ENCODE results near the gene FAM50A. TPM values are rescaled to one million over a fixed set of nuclear protein-coding genes. Genes with fewer than 3 reads are reported as not detected.

Gene FAM50A
- total RNA-seq, 4 donors from 2014 or later = 39.9 to 76.3 (median 47.4) TPM

DNA sequence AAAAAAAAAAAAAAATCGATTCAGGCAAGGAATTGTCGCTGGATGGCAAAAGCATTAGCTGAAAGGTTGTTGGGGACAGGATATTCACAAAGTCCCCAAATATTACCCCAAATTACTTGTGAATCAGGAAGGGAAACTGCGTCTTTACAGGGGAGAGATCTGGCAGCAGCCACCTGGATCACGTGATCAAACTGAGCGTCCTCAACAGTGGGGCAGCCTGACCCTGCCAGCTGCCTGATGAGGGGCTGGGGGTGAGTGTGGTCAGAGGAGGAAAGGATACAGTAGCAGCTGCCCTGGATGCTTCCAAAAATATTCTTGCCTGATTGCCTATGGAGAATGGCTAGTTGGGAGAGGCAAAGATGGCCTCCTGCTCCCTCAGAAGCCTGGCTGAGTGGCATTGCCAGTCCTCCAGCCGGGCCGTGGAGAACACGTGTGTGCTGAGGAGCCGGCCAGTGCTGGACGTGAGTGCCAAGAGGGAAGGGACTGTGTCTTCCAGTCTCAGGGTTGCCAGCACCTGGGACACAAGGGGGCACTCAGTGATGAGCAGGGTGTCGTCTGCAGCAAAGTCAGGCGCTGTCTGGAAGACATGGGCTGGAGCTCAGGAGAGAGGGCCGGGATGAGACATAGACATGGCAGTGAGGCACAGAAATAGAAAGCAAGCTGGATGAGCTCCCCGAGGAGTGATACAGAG lies 38.1 kb downstream of the FAM50A start:
- H3K27me3 ChIP-seq = no peaks in the 10 kb centered on the region
- no peaks in the 10 kb centered on the region for H3K36me3 ChIP-seq
- no peak overlapping the region for H3K4me3 ChIP-seq (replicated peaks in 1 of 3)
- peak in 1 of 2 donors; percentile 31 for DNase-seq
- WGBS, 2 donors = 62 to 77% methylated on average over 13 to 14 of the region's 14 CpGs
- no peak for TF ChIP-seq POLR2A (IDR thresholded peaks at IDR 0.05)
- TF ChIP-seq, protein P1, sequence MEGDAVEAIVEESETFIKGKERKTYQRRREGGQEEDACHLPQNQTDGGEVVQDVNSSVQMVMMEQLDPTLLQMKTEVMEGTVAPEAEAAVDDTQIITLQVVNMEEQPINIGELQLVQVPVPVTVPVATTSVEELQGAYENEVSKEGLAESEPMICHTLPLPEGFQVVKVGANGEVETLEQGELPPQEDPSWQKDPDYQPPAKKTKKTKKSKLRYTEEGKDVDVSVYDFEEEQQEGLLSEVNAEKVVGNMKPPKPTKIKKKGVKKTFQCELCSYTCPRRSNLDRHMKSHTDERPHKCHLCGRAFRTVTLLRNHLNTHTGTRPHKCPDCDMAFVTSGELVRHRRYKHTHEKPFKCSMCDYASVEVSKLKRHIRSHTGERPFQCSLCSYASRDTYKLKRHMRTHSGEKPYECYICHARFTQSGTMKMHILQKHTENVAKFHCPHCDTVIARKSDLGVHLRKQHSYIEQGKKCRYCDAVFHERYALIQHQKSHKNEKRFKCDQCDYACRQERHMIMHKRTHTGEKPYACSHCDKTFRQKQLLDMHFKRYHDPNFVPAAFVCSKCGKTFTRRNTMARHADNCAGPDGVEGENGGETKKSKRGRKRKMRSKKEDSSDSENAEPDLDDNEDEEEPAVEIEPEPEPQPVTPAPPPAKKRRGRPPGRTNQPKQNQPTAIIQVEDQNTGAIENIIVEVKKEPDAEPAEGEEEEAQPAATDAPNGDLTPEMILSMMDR (IDR thresholded peaks at IDR 0.05) = no peak
- H3K9me3 ChIP-seq = no peaks in the 10 kb centered on the region
- no peak overlapping the region for H3K27ac ChIP-seq
- intact Hi-C loops (cut with DNase I) = no loop called here
- H3K4me1 ChIP-seq = peaks cover 0 to 13% of the 10 kb centered on the region in 2 donors

DNA sequence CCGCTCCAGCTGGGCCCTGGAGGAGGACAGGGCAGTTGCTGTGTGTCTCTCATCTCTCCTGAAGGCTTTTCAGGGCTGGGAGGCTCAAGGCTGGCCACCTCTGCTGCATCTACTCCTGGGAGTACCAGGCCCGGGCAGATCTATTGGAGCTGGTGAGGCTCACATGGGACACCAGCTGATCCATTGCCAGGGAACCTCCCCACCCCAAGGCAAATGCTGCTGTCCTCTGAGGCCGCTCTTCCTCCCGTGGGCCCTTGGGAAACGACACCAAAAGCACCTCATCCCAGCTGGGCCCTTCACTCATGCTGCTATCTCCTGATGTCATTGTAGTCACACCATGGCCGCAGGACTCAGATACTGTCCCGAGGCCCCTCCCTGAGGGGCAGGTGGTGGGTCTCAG lies 38.8 kb downstream of the FAM50A start:
- H3K27ac ChIP-seq = no peak overlapping the region
- H3K27me3 ChIP-seq = no peaks in the 10 kb centered on the region
- H3K9me3 ChIP-seq = no peaks in the 10 kb centered on the region
- no peak overlapping the region for H3K4me3 ChIP-seq (replicated peaks in 1 of 3)
- peaks cover 0 to 13% of the 10 kb centered on the region in 2 donors for H3K4me1 ChIP-seq
- intact Hi-C loops (cut with DNase I) = no loop called here
- no peak for TF ChIP-seq POLR2A (IDR thresholded peaks at IDR 0.05)
- TF ChIP-seq, protein P1 (IDR thresholded peaks at IDR 0.05) = no peak
- H3K36me3 ChIP-seq = no peaks in the 10 kb centered on the region
- WGBS, 2 donors = 100% methylated on average over 1 of the region's 7 CpGs; no CpG with 5 or more reads in 1 of the 2 donors
- DNase-seq = no peak

DNA sequence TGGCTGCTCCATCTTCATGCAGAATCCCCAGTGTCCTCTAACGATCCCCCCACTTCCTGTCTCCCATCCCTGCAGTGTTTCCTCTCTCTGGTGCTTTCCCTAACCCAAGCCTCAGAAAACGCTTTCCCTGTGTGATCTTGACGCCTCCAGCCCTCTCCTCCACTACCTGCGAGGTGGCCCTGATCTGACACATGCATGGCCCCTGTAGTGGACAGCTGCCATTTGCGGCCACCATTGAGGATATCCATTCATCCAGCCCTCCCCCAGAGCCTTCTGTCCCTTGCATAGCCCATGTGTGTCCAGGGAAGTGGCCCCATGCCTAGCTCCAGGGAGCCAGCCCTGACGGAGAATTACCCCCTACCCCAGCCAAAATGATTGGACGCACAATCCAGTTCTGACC lies 39.4 kb downstream of the FAM50A start:
- intact Hi-C loops (cut with DNase I) = no loop called here
- H3K36me3 ChIP-seq = no peaks in the 10 kb centered on the region
- TF ChIP-seq, protein P1 (IDR thresholded peaks at IDR 0.05) = no peak
- TF ChIP-seq POLR2A (IDR thresholded peaks at IDR 0.05) = no peak
- 73 to 83% methylated on average over 5 to 7 of the region's 7 CpGs for WGBS, 2 donors
- no peak overlapping the region for H3K27ac ChIP-seq
- H3K4me3 ChIP-seq (replicated peaks in 1 of 3) = no peak overlapping the region
- H3K4me1 ChIP-seq = peaks cover 0 to 13% of the 10 kb centered on the region in 2 donors
- H3K27me3 ChIP-seq = no peaks in the 10 kb centered on the region
- DNase-seq = no peak
- H3K9me3 ChIP-seq = no peaks in the 10 kb centered on the region

DNA sequence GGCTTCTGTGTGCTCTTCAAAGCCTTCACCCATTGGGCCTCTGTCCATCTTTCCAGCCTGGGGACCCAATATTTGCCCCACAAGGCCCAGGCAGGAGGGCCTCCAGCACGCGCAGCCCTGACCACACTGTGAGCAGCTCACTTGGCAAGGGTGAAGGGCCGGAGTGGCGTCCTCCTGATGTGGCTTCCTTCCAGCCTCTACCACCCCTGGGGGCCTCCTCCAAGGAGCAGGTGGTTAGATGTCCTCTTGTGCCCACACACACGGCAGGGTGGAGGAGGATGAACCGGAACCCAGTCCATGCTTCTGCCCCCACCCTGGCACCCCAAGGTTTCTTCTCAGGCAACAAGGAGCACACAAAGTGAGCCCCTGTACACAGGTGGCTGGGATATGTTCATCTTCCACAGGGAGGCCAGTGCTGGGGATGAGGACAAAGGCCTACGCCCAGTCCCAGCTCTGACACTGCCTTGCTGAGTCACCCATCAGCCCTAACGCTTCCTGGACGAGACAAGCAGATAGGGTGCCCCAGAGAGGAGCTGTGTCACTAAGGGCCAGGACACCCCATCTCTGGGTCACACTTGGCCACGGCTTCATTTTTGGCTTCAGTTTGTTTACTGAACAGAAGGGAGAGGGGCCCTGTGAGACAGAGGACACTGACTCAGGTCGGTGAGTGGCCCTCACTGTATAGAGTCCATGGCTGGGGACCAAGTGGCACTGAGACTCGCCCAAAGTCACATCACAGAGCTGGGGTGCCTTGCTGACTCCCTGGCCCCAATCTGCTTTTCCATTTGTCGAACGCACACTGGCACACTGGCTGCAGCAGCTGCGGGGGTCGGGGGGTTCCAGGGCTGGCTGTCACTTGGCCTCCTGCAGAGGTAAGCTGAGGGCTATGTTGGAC lies 40.6 kb downstream of the FAM50A start:
- DNase-seq = no peak
- Histone ChIP-seq H3K9me3 (no peaks in the 10 kb centered on the region), H3K4me3 (replicated peaks in 1 of 3) (no peak overlapping the region), H3K27me3 (no peaks in the 10 kb centered on the region), H3K27ac (no peak overlapping the region), H3K36me3 (no peaks in the 10 kb centered on the region), H3K4me1 (peaks cover 0 to 13% of the 10 kb centered on the region in 2 donors)
- TF ChIP-seq POLR2A (IDR thresholded peaks at IDR 0.05) = no peak
- TF ChIP-seq, protein P1 (IDR thresholded peaks at IDR 0.05) = no peak
- intact Hi-C loops (cut with DNase I) = loop anchor here (5.0 kb wide), 1 partner anchor 47 kb away; the partner anchor contains the start of gene GDI1
- WGBS, 2 donors = 80% methylated on average over 7 of the region's 16 CpGs; no CpG with 5 or more reads in 1 of the 2 donors
